Measurements from ENCODE around the gene FAM240A. TPM values are rescaled to one million over a fixed set of nuclear protein-coding genes. Genes with fewer than 3 reads are reported as not detected.
A peak's percentile ranks its signal among the peaks of the same experiment; 100 is the strongest.

FAM240A gene
- total RNA-seq, 1 donor from 2014 or later: not detected

GRCh38 chr3:46663591-46664135 lies 51.3 kb downstream of the FAM240A start:
- peak; percentile 24 for TF ChIP-seq CTCF (IDR thresholded peaks at IDR 0.05)
- H3K9me3 Mint-ChIP-seq (ENCODE audit: unreplicated experiment): no peaks in the 10 kb centered on the region
- H3K27ac Mint-ChIP-seq (ENCODE audit: unreplicated experiment): no peak overlapping the region
- H3K4me3 Mint-ChIP-seq (ENCODE audit: unreplicated experiment): no peak overlapping the region
- DNase-seq (ENCODE audit: extremely low spot score, unreplicated experiment): no peak
- H3K36me3 Mint-ChIP-seq (ENCODE audit: unreplicated experiment): no peaks in the 10 kb centered on the region
- H3K27me3 Mint-ChIP-seq (ENCODE audit: unreplicated experiment): peaks cover 4% of the 10 kb centered on the region
- H3K4me1 Mint-ChIP-seq (ENCODE audit: unreplicated experiment): peaks cover 48% of the 10 kb centered on the region

GRCh38 chr3:46664188-46664970 lies 52.1 kb downstream of the FAM240A start:
- peaks cover 4% of the 10 kb centered on the region for H3K27me3 Mint-ChIP-seq (ENCODE audit: unreplicated experiment)
- DNase-seq (ENCODE audit: extremely low spot score, unreplicated experiment): no peak
- H3K9me3 Mint-ChIP-seq (ENCODE audit: unreplicated experiment): no peaks in the 10 kb centered on the region
- H3K36me3 Mint-ChIP-seq (ENCODE audit: unreplicated experiment): no peaks in the 10 kb centered on the region
- H3K4me3 Mint-ChIP-seq (ENCODE audit: unreplicated experiment): no peak overlapping the region
- no peak for TF ChIP-seq CTCF (IDR thresholded peaks at IDR 0.05)
- peaks cover 41% of the 10 kb centered on the region for H3K4me1 Mint-ChIP-seq (ENCODE audit: unreplicated experiment)
- no peak overlapping the region for H3K27ac Mint-ChIP-seq (ENCODE audit: unreplicated experiment)

- no peaks in the 10 kb centered on the region for H3K9me3 Mint-ChIP-seq (ENCODE audit: unreplicated experiment)
- TF ChIP-seq CTCF (IDR thresholded peaks at IDR 0.05): no peak
- H3K27me3 Mint-ChIP-seq (ENCODE audit: unreplicated experiment): peaks cover 4% of the 10 kb centered on the region
- H3K36me3 Mint-ChIP-seq (ENCODE audit: unreplicated experiment): no peaks in the 10 kb centered on the region
- no peak overlapping the region for H3K4me3 Mint-ChIP-seq (ENCODE audit: unreplicated experiment)
- no peak for DNase-seq (ENCODE audit: extremely low spot score, unreplicated experiment)
- peaks cover 33% of the 10 kb centered on the region for H3K4me1 Mint-ChIP-seq (ENCODE audit: unreplicated experiment)
- no peak overlapping the region for H3K27ac Mint-ChIP-seq (ENCODE audit: unreplicated experiment)
These were observed 52.8 kb downstream of the FAM240A start for GRCh38 chr3:46664971-46665762.

GRCh38 chr3:46665763-46666452 lies 53.6 kb downstream of the FAM240A start:
- Mint-ChIP-seq H3K9me3 (ENCODE audit: unreplicated experiment) (no peaks in the 10 kb centered on the region), H3K36me3 (ENCODE audit: unreplicated experiment) (no peaks in the 10 kb centered on the region), H3K4me3 (ENCODE audit: unreplicated experiment) (no peak overlapping the region), H3K4me1 (ENCODE audit: unreplicated experiment) (peaks cover 25% of the 10 kb centered on the region), H3K27me3 (ENCODE audit: unreplicated experiment) (peaks cover 4% of the 10 kb centered on the region), H3K27ac (ENCODE audit: unreplicated experiment) (no peak overlapping the region)
- no peak for DNase-seq (ENCODE audit: extremely low spot score, unreplicated experiment)
- no peak for TF ChIP-seq CTCF (IDR thresholded peaks at IDR 0.05)

All from osteocyte (in vitro differentiated cells).